Measurements from ENCODE around the gene PPAN.

Gene PPAN

DNA sequence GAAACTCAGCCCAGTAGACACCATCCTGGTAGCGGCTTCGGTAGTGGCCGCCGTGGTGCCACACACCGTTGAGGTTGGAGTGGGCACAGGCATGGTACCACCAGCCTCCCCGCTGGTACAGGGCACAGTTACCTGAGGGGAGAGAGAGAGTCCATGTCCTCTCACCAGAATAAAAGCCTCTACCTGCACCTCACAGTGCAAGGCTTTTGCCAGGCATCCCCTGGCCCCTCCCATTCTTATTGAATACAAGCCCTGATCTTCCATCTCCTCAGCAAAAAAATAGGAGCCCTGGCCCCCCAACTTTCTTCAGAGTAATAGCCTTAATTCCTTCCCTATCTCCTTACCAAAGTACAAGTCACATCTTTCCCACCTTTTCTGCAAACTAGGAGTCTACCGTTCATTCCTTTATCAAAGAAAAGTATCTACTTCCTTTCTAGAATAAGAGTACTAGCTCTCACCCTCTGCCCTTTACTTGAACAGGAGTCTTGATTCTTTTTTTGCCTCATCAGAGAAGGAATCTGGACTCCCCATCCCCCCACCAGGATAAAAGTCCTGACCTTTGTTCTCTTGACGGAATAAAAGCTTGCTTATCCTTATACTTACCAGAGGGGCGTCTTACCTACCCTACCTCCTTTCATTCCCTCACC is 13.4 kb upstream of the PPAN start:
- no peak for DNase-seq (ENCODE audit: extremely low read depth in 1 of 2, low read depth in 1 of 2)

DNA sequence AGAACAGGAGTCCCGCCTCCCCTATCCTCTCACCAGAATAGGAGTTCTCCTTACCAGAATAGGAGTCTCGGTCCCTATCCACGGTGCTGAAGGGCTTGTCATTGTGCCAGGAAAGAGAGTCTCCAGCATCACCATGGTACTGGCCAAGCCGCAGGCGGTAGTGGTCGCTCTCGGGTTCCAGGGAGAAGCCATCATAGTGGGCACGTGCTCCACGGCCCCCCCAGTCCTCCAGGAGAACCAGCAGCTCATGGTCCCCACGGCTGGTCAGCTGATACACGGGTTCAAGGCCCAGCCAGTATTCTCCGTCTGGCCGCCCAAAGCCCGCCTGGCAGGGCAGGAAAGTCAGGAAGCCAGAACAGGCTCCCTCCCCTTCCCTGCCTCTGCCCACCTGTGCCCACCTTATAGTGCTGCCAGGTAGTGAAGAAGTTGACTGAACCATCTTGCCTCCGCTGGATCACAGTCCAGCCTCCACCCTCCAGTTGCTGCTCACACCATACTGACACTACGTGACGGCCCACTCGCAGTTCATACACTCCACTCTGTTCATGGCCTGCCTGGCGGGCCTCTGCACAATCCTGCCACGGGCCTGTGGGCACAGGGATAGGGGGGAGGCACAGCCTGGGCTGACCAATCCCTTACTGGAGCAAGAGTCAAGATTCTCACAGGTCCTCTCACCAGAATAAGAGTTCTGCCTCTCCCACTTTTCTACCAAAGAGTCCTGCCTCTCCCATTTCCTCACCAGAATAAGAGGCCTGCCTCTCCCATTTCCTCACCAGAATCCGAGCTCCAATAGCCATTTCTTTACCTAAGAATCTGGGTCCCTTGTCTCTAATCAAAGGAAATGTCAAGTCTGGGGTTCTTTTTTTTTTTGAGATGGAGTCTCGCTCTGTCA is 12.6 kb upstream of the PPAN start:
- no peak for DNase-seq (ENCODE audit: extremely low read depth in 1 of 2, low read depth in 1 of 2)

- no peak for DNase-seq (ENCODE audit: extremely low read depth in 1 of 2, low read depth in 1 of 2)
These were observed 10.6 kb upstream of the PPAN start for GRCh38 chr19:10095622-10095947.

DNA sequence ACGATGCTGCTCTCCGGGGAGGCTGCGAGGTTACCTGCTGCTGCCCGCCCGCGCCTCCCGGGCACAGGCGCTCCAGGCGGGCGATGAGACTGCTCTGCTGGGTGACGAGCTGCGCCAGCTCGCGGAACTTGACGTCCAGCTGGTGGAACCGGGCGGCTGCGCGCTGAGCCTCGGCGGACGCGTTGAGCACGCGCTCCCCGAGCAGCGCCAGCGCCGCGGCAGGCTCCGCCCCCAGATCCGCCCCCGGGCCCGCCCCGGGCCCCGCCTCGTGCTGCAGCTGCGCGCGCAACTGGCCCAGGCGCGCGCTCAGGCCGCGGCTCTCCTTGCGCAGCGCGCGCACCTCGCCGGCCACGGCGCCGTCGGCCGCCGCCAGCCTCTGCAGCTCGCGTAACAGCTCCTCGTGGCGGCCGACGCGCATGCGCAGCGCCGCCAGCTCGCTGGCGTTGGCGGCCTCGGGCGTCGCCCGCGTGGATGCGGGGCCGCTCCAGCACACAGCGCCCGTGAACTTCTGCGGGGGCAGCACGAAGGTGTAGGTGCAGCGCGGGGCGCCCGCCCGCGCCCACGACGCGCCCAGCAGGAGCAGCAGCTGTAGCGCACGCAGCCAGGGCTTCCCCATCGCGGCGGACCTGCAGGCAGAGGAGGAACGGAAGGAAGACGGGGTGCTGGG is 10.1 kb upstream of the PPAN start:
- peak; percentile 59 to 85 for DNase-seq (ENCODE audit: extremely low read depth in 1 of 2, low read depth in 1 of 2)

DNA sequence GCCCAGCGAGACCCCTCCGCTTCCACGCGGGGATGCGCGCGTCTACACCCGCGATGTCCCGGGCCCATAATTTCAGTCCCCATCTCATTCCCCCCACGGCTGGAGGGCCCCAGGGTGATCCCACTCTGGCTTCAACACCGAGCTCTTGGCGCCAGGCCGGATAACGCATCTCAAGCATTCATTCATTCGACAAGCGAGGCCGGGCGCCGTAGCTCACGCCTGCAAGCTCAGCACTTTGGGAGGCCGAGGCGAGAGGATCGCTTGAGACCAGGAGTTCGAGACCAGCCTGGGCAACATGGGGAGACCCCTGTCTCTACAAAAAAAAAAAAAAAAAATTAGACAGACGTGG is 9.6 kb upstream of the PPAN start:
- no peak for DNase-seq (ENCODE audit: extremely low read depth in 1 of 2, low read depth in 1 of 2)

DNA sequence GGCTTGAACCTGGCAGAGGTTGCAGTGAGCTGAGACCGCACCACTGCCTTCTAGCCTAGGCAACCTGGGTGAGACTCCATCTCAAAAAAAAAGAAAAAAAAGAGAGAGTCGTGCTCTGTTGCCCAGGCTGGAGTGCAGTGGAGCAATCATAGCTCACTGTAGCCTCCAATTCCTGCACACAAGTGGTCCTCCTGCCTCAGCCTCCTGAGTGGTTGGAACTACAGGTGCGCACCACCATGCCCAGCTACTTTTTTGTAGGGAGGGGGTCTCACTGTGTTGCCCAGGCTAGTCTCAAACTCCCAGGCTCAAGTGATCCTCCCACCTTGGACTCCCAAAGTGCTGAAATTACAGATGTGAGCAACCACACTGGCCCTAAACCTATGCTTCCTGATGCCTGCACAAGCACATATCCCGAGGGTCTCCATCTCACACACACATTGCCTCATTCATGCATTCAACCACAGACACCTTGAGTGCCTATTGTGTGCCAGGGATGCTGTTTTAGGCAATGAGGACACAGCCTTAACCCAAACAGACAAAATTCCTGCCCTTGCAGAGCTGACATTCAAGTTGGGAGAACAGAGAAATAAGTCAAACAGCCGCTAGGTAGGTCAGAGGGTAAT is 5.9 kb upstream of the PPAN start:
- DNase-seq (ENCODE audit: extremely low read depth in 1 of 2, low read depth in 1 of 2), result no peak

DNA sequence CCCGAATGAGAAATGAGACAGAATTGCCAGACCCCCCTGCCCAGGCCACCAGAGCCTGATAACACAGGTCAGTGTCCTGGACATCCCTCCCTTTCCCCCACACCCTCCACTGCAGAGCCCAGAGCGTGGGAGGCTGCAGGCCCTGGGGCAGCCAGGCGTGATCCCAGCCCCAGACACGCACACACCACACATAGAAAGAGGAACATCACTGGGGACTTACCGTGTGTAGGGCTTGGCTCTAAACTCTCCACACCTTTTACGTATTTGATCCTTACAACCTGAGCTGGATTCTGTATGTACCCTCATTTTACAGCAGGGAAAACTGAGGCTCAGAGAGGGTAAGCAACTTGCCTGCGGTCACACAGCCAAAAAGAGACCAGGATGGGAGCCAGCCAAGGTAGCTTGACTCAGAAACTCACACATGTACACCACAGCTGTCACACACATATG is 3.4 kb upstream of the PPAN start:
- DNase-seq (ENCODE audit: extremely low read depth in 1 of 2, low read depth in 1 of 2), result no peak

- no peak for DNase-seq (ENCODE audit: extremely low read depth in 1 of 2, low read depth in 1 of 2)
These were observed 2.0 kb upstream of the PPAN start for GRCh38 chr19:10104130-10104513.

DNA sequence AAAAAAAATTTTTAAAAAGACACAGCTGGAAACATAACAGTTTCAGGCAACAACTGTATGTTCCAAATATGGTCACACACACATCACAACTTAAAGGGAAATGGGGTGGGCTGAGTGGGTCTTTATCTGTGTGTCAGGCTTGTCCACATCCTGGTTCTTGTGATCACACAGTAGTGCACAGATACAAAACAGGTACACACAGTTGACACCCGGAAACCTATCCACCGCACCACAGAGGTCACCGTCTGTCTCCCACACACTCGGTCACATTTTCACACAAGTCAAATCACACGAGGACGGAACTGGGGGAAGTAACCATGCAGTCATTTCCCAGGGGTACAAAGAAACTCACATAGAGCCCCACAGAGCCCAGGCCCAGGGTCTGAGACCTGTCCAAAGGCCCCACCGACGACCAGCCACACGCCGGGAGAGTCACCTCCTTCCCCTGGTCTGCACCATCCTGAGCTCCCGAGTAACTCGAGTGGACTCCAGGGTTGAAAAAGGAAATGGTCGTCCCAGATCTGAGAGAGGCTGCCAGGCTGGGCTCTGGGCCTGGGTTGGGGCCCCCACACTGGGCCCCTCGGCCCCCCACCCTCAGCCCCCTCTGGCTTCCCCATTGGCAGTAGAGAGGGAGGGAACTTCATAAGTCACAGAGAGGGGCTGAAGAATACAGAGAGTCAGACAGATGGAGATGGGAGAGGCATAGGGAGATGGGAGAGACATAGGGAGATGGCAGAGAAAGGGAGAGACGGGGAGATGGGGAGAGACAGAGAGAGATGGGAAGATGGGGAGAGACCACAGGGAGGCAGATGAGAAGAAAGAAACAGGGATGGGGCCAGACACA is 1.3 kb upstream of the PPAN start:
- DNase-seq (ENCODE audit: extremely low read depth in 1 of 2, low read depth in 1 of 2), result peak in 1 of 2 donors; percentile 62

GRCh38 chr19:10105509-10106099 is 558 bp upstream of the PPAN start:
- peak; percentile 54 to 71 for DNase-seq (ENCODE audit: extremely low read depth in 1 of 2, low read depth in 1 of 2)

DNA sequence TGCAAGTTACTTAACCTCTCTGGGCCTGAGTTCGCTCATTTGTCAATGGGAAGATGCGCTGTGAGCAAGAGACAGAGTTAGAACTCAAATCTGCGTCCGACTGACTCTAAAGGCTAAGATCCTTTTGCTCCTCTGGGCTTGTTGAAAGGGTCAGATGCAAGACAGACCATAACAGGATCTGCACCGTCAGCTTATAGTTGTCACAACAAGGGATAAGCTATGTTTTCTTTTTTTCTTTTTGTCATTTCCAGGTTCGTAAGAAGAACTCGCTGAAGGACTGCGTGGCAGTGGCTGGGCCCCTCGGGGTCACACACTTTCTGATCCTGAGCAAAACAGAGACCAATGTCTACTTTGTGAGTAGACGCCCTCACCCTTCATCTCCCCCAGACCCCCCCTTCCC is 1.1 kb downstream of the PPAN start:
- no peak for DNase-seq (ENCODE audit: extremely low read depth in 1 of 2, low read depth in 1 of 2)

DNA sequence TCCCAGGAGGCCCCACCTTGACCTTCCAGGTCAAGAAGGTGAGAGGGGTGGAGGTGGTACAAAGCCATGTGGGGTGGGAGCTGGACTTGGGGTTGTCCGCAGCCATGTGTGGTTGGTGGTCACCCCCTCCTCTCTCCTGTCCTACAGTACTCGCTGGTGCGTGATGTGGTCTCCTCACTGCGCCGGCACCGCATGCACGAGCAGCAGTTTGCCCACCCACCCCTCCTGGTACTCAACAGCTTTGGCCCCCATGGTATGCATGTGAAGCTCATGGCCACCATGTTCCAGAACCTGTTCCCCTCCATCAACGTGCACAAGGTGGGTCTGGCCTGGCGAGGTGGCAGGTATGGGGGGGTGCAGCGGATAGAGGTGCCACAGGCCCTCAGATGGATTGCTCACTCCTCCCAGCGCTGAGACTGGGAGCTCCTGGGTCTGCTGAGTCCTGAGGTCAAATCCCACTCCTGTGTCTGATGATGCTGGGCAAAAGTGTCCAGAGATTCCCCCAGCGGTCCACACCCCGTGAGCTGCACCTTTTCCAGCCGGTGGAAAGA is 1.7 kb downstream of the PPAN start:
- no peak for DNase-seq (ENCODE audit: extremely low read depth in 1 of 2, low read depth in 1 of 2)

- no peak for DNase-seq (ENCODE audit: extremely low read depth in 1 of 2, low read depth in 1 of 2)
These were observed 3.4 kb downstream of the PPAN start for GRCh38 chr19:10109528-10109927.

DNA sequence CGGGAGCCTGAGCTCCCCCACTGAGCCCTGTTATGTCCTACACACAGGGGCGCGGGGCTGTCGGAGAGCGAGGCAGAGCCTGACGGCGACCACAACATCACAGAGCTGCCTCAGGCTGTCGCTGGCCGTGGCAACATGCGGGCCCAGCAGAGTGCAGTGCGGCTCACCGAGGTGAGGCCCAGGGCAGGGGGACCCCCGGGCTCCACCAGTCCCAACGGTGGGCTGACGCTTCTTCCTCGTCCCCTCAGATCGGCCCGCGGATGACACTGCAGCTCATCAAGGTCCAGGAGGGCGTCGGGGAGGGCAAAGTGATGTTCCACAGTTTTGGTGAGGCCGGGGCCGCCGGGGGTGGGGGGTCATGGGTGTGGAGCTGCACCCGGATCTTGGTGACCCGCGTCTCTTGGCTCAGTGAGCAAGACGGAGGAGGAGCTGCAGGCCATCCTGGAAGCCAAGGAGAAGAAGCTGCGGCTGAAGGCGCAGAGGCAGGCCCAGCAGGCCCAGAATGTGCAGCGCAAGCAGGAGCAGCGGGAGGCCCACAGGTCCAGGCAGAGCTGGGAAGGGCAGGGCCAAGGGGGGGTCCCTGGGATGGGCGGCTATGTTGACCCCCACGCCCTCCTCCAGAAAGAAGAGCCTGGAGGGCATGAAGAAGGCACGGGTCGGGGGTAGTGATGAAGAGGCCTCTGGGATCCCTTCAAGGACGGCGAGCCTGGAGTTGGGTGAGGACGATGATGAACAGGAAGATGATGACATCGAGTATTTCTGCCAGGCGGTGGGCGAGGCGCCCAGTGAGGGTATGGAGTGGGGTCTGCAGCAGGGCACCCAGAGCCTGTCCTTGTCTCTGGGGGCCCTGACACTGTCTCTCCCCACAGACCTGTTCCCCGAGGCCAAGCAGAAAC is 4.2 kb downstream of the PPAN start:
- no peak for DNase-seq (ENCODE audit: extremely low read depth in 1 of 2, low read depth in 1 of 2)

- no peak for DNase-seq (ENCODE audit: extremely low read depth in 1 of 2, low read depth in 1 of 2)
These were observed 4.8 kb downstream of the PPAN start for GRCh38 chr19:10110972-10111317.

DNA sequence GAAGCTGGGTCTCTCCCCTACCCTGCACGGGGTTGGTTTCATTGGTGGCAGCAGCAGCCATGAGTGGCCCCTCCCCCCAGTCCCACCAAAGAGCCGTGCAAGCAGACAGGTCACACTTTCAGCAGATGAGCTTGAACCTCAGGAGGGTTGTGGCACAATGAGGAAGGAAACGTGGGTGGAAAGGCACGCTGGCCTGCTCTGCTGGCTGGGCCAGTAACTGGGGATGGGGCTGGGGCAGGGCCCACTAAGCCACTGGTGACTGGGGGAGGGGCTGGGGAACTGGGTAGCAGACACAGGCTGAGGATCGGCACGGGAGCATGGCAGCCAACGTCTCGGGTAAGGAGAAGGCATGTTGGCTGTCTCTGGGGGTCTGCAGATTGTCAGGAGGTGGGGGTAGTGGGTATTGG is 5.2 kb downstream of the PPAN start, which contains the start of gene P2RY11:
Gene P2RY11 (plus strand): TSS at position 289 of the 407 bp plus-strand sequence. CDS start 29 bp downstream, at position 318.
- DNase-seq (ENCODE audit: extremely low read depth in 1 of 2, low read depth in 1 of 2), result no peak

GRCh38 chr19:10112037-10112761 is 6.0 kb downstream of the PPAN start:
- no peak for DNase-seq (ENCODE audit: extremely low read depth in 1 of 2, low read depth in 1 of 2)

DNA sequence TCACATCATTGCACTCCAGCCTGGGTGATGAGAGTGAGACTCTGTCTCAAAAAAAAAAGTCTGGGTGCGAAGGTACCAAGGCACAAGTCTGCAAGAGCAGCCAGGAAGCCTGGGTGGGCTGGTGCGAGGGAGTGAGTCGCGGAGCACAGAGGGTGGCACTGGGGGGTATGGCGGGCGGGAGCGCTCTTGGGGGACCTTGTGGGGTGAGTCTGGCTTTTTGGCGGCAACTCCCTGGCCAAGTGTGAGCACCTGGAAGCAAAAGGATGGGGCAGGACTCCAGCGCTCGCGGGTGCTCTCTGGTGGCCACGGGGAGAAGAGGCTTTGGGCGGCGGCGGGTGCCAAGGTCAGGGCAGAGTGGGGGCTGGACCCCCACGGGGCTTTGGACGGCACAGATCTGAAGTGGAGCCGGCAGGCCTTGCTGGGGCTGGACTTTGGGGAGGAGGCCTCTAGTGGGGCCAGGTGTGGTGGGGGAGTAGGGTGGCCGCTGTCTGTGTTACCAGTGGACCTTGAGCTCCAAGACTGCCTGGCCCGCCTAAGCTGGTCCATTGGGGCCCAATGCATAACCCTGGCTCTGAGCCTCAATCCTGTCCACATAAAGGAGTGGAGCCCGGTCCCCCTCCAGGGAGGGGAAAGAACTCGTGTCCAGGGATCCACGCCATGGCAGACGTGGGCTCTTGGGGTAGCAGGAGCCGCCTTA is 6.9 kb downstream of the PPAN start:
- DNase-seq (ENCODE audit: extremely low read depth in 1 of 2, low read depth in 1 of 2), result no peak
